Measurements from ENCODE around the gene DTX2. TPM values are rescaled to one million over a fixed set of nuclear protein-coding genes. Genes with fewer than 3 reads are reported as not detected.
"Not testable (repeated sequence)": the region's sequence is repeated elsewhere in the genome, so short reads cannot be mapped to it uniquely, and the experiment has no call there.

The DTX2 gene
- total RNA-seq, 1 experiment from 2014 or later = 6.1 TPM

DNA sequence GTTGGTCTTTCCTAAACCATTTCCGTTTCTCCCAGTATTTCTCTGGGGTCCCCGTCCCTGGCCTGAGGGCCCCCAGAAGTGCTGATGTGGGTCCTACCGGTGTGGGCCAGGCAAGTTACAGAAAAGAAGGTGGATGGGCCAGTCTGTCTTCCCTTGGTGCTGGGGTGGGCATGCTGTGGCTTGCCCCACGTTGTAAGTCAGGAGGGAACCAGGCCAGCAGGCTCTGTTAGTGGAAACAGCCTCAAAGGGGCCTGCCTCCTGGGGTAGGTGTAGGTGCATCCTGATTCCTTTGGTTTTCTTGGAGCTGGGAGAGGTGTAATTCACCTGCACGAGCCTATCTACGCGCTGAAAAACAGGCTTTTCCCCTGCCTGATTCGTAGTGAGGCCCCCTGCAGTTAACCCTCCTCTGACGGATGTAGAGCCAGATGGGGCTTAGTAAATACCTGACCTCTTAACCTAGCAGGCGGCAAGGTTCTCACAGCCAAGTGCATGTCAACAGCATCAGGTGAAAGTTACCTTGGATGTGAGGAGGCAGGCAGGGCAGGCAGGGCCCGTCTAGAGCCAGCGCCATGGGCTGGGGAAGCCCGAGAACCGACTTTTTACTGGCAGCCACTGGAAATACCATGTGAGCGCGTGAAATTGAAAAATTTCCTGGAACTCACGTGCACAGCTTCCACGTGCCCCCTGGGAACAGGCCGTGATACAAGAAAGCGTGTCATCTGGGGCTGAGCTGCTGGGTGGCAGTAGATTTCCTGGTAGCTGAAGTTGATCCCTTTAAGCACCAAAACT, 24.5 kb downstream of the DTX2 start:
- DNase-seq (ENCODE audit: extremely low read depth, low read depth) = not testable (repeated sequence)

- not testable (repeated sequence) for DNase-seq (ENCODE audit: extremely low read depth, low read depth)
Measured at GRCh38 chr7:76486618-76487017, 25.1 kb downstream of the DTX2 start.

DNA sequence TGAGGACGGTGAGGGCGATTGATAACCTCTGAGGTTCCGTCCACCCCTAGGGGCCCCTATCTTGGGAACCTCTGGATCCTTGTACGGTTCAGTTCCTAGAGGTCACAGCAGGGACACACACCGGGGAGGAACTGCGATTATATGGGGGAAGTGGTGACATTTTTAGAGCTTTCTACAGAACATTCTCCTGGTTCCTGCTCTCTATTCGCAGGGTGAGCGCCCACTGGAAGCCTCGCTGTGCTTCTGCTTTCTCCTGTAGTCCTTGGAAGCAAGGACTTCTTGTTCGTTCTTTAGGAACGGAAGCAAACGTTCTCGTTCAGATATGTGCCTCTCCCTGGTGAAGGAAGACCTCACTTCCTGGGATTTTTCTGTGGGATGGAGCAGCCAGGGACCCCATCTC, 26.5 kb downstream of the DTX2 start:
- not testable (repeated sequence) for DNase-seq (ENCODE audit: extremely low read depth, low read depth)

- not testable (repeated sequence) for DNase-seq (ENCODE audit: extremely low read depth, low read depth)
Measured at GRCh38 chr7:76492139-76492538, 30.6 kb downstream of the DTX2 start.

DNA sequence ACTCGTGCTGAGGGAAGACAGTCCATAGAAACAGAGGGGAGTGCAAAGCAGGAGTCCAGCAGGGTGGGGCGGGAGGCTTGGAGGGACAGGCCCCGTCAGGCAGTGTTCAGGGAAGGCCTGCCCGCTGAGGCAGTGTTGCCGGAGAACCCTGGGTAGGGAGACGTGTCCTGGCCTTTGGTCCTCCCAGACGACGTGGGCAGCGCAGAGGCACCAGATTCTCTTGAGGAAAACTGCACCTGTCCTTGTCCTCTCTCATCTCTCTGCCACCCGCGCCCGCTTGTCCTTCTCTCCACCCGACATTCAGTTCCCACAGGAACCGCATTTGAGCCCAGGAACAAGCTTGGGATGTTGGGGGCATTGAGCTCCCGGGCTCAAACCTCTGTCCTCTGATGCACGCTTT, 34.2 kb downstream of the DTX2 start:
- not testable (repeated sequence) for DNase-seq (ENCODE audit: extremely low read depth, low read depth)

DNA sequence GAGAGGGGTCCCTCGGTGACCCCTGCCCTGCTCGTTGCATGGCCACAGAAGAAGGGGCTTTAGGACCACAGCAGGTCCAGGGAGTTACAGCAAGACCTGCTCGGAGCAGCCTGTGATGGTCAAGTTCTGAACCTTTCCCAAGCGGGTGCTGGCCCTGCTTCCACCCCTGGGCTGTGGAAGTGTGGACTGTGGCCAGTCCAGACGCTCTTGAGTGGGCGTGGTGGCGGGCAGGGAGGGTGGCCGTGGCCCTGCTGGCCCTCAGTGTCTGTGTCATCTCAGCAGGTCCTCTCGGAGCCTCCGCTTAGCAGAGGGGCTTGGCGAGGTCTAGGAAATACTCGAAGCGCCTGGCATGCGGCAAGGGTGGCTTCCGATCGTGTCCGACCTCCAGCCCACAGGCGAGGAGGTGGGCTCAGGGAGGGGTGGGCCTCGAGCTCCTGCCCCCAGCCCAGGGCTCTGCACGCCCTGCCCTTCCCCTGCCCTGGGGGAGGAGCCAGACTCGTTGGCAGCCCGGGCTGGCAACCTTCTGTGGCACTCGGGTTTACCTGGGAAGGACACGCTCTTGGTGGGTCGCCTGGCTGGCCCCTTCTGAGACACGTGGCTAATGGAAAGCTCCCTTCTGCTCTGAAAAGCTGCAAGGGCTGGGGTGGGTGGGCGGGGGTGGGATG, 36.5 kb downstream of the DTX2 start:
- DNase-seq (ENCODE audit: extremely low read depth, low read depth) = not testable (repeated sequence)

- DNase-seq (ENCODE audit: extremely low read depth, low read depth) = not testable (repeated sequence)
Measured at GRCh38 chr7:76498583-76499200, 37.2 kb downstream of the DTX2 start.

GRCh38 chr7:76499201-76499923, 37.9 kb downstream of the DTX2 start:
- DNase-seq (ENCODE audit: extremely low read depth, low read depth) = not testable (repeated sequence)

DNA sequence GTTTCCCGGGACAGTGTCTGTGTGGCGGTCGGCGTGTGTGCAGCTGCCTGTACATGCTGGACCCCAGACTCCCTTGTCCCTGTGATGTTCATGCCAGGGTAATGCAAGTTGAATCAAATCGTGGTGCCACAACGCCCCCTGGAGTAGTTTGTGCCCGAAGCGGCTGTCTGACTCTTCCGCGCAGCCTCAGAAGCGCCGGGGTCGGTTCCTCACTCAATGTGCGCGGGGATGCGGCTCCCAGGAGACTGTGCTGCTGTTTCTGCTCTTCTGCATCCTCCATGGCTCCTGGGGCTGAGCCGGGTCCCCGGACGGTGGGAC, 38.4 kb downstream of the DTX2 start:
- not testable (repeated sequence) for DNase-seq (ENCODE audit: extremely low read depth, low read depth)

- not testable (repeated sequence) for DNase-seq (ENCODE audit: extremely low read depth, low read depth)
Measured at GRCh38 chr7:76502224-76502623, 40.7 kb downstream of the DTX2 start.

GRCh38 chr7:76502836-76503235, 41.3 kb downstream of the DTX2 start:
- DNase-seq (ENCODE audit: extremely low read depth, low read depth) = not testable (repeated sequence)

DNA sequence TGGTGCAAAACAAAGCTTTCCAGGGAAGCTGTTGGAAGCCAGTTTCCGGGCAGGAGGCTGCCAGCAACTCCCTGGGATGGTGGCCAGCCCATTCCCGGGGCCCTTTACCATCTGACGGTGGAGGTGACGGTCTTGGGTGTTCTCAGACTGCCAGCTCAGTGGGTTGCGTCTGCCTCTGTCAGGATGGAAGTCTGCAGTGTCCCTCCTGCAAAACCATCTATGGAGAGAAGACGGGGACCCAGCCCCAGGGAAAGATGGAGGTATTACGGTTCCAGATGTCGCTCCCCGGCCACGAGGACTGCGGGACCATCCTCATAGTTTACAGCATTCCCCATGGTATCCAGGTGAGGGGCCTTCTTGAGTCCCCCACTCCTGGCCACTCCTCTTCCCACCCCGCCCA, 41.7 kb downstream of the DTX2 start:
- not testable (repeated sequence) for DNase-seq (ENCODE audit: extremely low read depth, low read depth)

- DNase-seq (ENCODE audit: extremely low read depth, low read depth) = not testable (repeated sequence)
Measured at GRCh38 chr7:76504351-76505167, 43.0 kb downstream of the DTX2 start.

DNA sequence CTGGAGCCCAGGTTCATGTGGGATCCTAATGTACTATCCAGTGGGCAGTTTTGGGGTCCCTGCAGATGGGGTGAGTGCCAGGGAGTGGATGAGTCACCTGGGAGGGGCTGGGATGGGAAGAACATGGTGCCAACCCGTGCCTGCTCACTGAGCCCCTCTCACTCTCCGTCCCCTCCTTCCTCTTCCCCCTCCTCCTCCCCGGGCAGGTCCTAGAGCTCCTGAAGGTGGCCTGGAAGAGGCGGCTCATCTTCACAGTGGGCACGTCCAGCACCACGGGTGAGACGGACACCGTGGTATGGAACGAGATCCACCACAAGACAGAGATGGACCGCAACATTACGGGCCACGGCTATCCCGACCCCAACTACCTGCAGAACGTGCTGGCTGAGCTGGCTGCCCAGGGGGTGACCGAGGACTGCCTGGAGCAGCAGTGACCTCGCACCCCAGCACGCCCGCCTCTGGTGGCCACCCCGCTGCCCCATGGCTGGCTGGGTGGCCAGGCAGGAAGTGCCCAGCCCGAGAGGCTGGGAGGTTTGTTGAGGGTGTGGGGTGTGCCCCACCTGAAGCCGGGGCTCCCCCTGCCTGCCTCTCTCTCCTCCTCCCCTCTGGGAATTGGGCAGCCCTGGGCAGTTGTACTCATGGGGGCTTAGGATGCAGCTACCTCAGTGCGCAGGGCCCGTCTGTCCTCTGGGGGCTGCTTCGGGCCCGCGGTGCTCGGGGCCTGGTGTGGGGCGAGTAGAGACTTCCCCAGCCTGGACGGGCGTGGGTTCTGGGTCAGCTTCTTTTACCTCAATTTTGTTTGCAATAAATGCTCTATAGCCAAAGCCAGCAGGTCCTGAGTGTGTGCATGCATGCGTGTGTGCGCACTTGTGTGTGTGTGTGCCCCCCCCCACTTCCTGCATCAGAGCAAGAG, 43.9 kb downstream of the DTX2 start:
- DNase-seq (ENCODE audit: extremely low read depth, low read depth) = no peak

GRCh38 chr7:76506081-76506440, 44.6 kb downstream of the DTX2 start:
- DNase-seq (ENCODE audit: extremely low read depth, low read depth) = no peak

GRCh38 chr7:76506643-76507042, 45.1 kb downstream of the DTX2 start:
- not testable (repeated sequence) for DNase-seq (ENCODE audit: extremely low read depth, low read depth)

DNA sequence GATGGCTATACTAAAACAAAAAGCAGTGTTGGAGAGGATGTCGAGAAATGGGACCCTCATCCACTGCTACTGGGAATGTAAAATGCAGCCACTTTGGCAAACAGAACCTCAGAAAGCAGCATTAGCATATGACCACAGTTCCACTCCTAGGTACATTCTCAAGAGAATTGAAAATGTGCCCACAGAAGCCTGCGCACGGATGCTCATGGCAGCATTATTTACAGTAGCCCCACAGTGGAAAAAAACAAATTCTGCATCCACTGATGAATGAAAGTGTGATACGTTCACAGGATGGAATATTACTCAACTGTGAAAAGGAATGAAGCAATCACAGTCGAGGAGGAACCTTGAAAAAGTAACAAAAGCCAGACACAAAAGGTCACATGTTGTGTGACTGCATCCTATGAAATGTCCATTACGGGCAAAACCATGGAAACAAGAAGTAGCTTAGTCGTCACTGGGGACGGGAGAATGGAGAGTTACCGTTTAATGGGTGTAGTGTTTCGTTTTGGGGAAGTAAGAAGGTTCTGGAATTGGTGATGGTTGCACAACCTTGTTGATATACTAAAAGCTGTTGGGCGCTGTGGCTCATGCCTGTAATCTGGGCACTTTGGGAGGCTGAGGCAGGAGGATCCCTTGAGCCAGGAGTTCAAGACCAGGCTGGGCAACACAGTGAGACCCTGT, 46.4 kb downstream of the DTX2 start:
- DNase-seq (ENCODE audit: extremely low read depth, low read depth) = no peak
